ENCODE data around the gene BID.
"Not testable (repeated sequence)": the region's sequence is repeated elsewhere in the genome, so short reads cannot be mapped to it uniquely, and the experiment has no call there.

BID gene

GRCh38 chr22:17700778-17701177, 73.5 kb downstream of the BID start:
- no peak for DNase-seq
- no peak overlapping the region for H3K27ac ChIP-seq
- no peaks in the 10 kb centered on the region for H3K9me3 ChIP-seq (ENCODE audit: severe bottlenecking)
- no peak for TF ChIP-seq CTCF (IDR thresholded peaks at IDR 0.05; ENCODE audit: low read depth, low read length)
- H3K36me3 ChIP-seq: peaks cover 3% of the 10 kb centered on the region
- H3K4me3 ChIP-seq (ENCODE audit: low read depth, low read length): no peak overlapping the region
- H3K27me3 ChIP-seq (ENCODE audit: insufficient read depth, low read depth, severe bottlenecking): no peaks in the 10 kb centered on the region

- no peak overlapping the region for H3K4me3 ChIP-seq (ENCODE audit: low read depth, low read length)
- H3K27me3 ChIP-seq (ENCODE audit: insufficient read depth, low read depth, severe bottlenecking): no peaks in the 10 kb centered on the region
- TF ChIP-seq CTCF (IDR thresholded peaks at IDR 0.05; ENCODE audit: low read depth, low read length): no peak
- no peaks in the 10 kb centered on the region for H3K9me3 ChIP-seq (ENCODE audit: severe bottlenecking)
- H3K27ac ChIP-seq: no peak overlapping the region
- peak; percentile 37 for DNase-seq
- peaks cover 3% of the 10 kb centered on the region for H3K36me3 ChIP-seq
Observed at GRCh38 chr22:17699696-17700340, 74.5 kb downstream of the BID start.

GRCh38 chr22:17698948-17699347, 75.3 kb downstream of the BID start:
- DNase-seq: no peak
- no peak for TF ChIP-seq CTCF (IDR thresholded peaks at IDR 0.05; ENCODE audit: low read depth, low read length)
- Histone ChIP-seq H3K27ac (peak overlapping the region; percentile 22; the same call in 1 of the 2 replicates), H3K4me3 (ENCODE audit: low read depth, low read length) (no peak overlapping the region), H3K36me3 (peaks cover 3% of the 10 kb centered on the region), H3K27me3 (ENCODE audit: insufficient read depth, low read depth, severe bottlenecking) (no peaks in the 10 kb centered on the region), H3K9me3 (ENCODE audit: severe bottlenecking) (no peaks in the 10 kb centered on the region)

GRCh38 chr22:17698276-17698675, 76.0 kb downstream of the BID start:
- not testable (repeated sequence) for H3K27me3 ChIP-seq (ENCODE audit: insufficient read depth, low read depth, severe bottlenecking); H3K4me3 ChIP-seq (ENCODE audit: low read depth, low read length); H3K36me3 ChIP-seq; H3K27ac ChIP-seq; H3K9me3 ChIP-seq (ENCODE audit: severe bottlenecking); DNase-seq

GRCh38 chr22:17697196-17697595, 77.1 kb downstream of the BID start:
- H3K36me3 ChIP-seq; DNase-seq; H3K9me3 ChIP-seq (ENCODE audit: severe bottlenecking); H3K4me3 ChIP-seq (ENCODE audit: low read depth, low read length); H3K27me3 ChIP-seq (ENCODE audit: insufficient read depth, low read depth, severe bottlenecking); H3K27ac ChIP-seq: not testable (repeated sequence)

- no peaks in the 10 kb centered on the region for H3K9me3 ChIP-seq (ENCODE audit: severe bottlenecking)
- no peak for TF ChIP-seq CTCF (IDR thresholded peaks at IDR 0.05; ENCODE audit: low read depth, low read length)
- H3K27ac ChIP-seq: no peak overlapping the region
- no peak overlapping the region for H3K4me3 ChIP-seq (ENCODE audit: low read depth, low read length)
- H3K36me3 ChIP-seq: peaks cover 3% of the 10 kb centered on the region; the same call in 1 of the 2 replicates
- no peaks in the 10 kb centered on the region for H3K27me3 ChIP-seq (ENCODE audit: insufficient read depth, low read depth, severe bottlenecking)
- no peak for DNase-seq
Observed at GRCh38 chr22:17695986-17696385, 78.3 kb downstream of the BID start.

- no peak for TF ChIP-seq CTCF (IDR thresholded peaks at IDR 0.05; ENCODE audit: low read depth, low read length)
- no peak overlapping the region for H3K4me3 ChIP-seq (ENCODE audit: low read depth, low read length)
- DNase-seq: no peak
- no peak overlapping the region for H3K27ac ChIP-seq
- no peaks in the 10 kb centered on the region for H3K27me3 ChIP-seq (ENCODE audit: insufficient read depth, low read depth, severe bottlenecking)
- H3K36me3 ChIP-seq: peaks cover 3% of the 10 kb centered on the region; the same call in 1 of the 2 replicates
- H3K9me3 ChIP-seq (ENCODE audit: severe bottlenecking): no peaks in the 10 kb centered on the region
Observed at GRCh38 chr22:17694752-17695151, 79.5 kb downstream of the BID start.
